NT2/D1 (cell line): ENCODE data around the gene RNU6-1.

Experiments
- YY1 ChIP-seq: IDR thresholded peaks from 2 replicates; pipeline ENCODE4 v1.6.1; 2011; ENCODE audit not compliant: insufficient read length, insufficient read depth
- ZNF274 ChIP-seq: IDR thresholded peaks from 2 replicates; pipeline ENCODE4 v1.6.1; 2011; ENCODE audit warnings: mild to moderate bottlenecking, low read depth, low read length

DNA sequence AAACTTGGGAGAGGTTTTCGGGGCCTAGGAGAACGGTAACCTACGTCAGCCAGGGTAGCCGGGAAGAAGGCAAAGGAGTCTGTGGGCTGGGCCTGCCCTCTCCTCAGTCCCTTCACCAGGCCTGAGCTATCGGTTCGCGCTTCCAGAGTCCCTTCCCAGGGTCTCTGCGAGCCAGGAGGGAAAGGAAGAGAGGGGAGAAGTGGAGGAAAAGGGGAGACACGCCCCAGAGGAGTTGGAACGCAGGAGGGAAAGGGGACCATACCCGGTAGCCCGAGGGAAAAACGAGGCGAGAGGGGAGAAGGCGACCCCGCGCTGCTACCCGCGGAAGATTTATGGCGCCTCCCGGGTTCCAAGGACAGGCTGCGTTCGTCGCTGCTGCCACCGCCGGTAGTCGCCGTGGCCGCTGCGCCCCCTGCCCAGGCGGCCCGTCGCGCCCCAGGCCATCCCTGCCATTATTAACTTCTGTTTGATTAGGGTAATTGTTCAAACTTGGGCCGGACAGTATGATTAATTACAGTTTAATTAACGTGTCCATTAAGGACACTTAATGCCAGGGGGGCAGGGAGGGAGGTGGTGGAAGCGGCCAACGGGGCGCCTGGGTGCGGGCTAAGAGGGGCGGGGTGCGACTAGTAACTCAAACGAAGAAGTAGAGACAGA lies 17.9 kb downstream of the RNU6-1 start:
- TF ChIP-seq YY1 (no peak), ZNF274 (no peak)
